Body of pancreas (tissue), 4 donors: ENCODE data around the gene AP3D1.

Experiments
- CTCF ChIP-seq, 7 experiments: fragments of 450-650 bp in 4 of 7; fragments of 200-600 bp in 3 of 7; sonication (generic) in 3 of 7; IDR thresholded peaks; one replicate each; pipeline ENCODE4 v1.5.1; 2016 to 2019; ENCODE audit warnings: antibody characterized with exemption in 7 of 7
- POLR2A ChIP-seq, 3 donors: fragments of 450-650 bp; IDR thresholded peaks; one replicate each; pipeline ENCODE4 v1.6.1; 2016; ENCODE audit warnings: antibody characterized with exemption in 3 of 3, mild to moderate bottlenecking in 2 of 3

GRCh38 chr19:2129486-2129885 lies 21.9 kb downstream of the AP3D1 start:
- TF ChIP-seq CTCF (IDR thresholded peaks at IDR 0.05) = no peak
- TF ChIP-seq POLR2A (IDR thresholded peaks at IDR 0.05) = no peak
